DND-41 (cell line): ENCODE data around the gene RAPGEF5.

Source experiments
- ATAC-seq: fragments of 200-7000 bp; cut with Tn5 transposase; 3 replicates; pipeline ENCODE4 v1.9.1; 2021; ENCODE audit warnings: low read depth; ENCODE audit not compliant: insufficient read depth
- DNase-seq: peaks from one replicate; pipeline ENCODE4 v3.0.0-alpha.2; 2020
- H2AFZ ChIP-seq: 2 replicates; pipeline ENCODE4 v1.6.0; 2012; ENCODE audit warnings: low read depth, low read length
- H3K27ac ChIP-seq: 2 replicates; pipeline ENCODE4 v1.5.1; 2012; ENCODE audit warnings: low read length, inconsistent platforms
- H3K27me3 ChIP-seq: fragments of 200-600 bp; sonication (generic); 2 replicates; pipeline ENCODE4 v1.6.0; 2012; ENCODE audit warnings: low read length, mild to moderate bottlenecking, inconsistent platforms; ENCODE audit not compliant: insufficient read depth, poor library complexity
- H3K36me3 ChIP-seq: 2 replicates; pipeline ENCODE4 v1.5.1; 2012; ENCODE audit warnings: low read length, inconsistent platforms; ENCODE audit not compliant: insufficient read depth
- H3K4me1 ChIP-seq: 2 replicates; pipeline ENCODE4 v1.5.1; 2012; ENCODE audit warnings: mild to moderate bottlenecking, low read length; ENCODE audit not compliant: insufficient read depth
- H3K4me2 ChIP-seq: 2 replicates; pipeline ENCODE4 v1.6.0; 2012; ENCODE audit warnings: mild to moderate bottlenecking, moderate library complexity, low read length, inconsistent platforms; ENCODE audit not compliant: insufficient read depth
- H3K4me3 ChIP-seq, 2 experiments: fragments of 200-600 bp in 1 of 2; shearing (Covaris generic) in 1 of 2; 2 replicates each; pipeline ENCODE4 v1.5.1; 2012 to 2016; ENCODE audit warnings: inconsistent platforms in 2 of 2, low read length in 2 of 2, mild to moderate bottlenecking in 2 of 2, low read depth in 1 of 2, moderate library complexity in 1 of 2
- H3K79me2 ChIP-seq: 2 replicates; pipeline ENCODE4 v1.6.0; 2012; ENCODE audit warnings: low read length, inconsistent platforms; ENCODE audit not compliant: insufficient read depth
- H3K9ac ChIP-seq: 2 replicates; pipeline ENCODE4 v1.6.0; 2012; ENCODE audit warnings: low read depth, mild to moderate bottlenecking, inconsistent platforms, low read length, moderate library complexity
- H3K9me3 ChIP-seq: 2 replicates; pipeline ENCODE4 v1.5.1; 2012; ENCODE audit warnings: low read length, moderate library complexity, mild to moderate bottlenecking, inconsistent platforms; ENCODE audit not compliant: insufficient read depth, severe bottlenecking
- H4K20me1 ChIP-seq: 2 replicates; pipeline ENCODE4 v1.6.0; 2012; ENCODE audit warnings: low read length; ENCODE audit not compliant: insufficient read depth
- EZH2 ChIP-seq: IDR thresholded peaks from 3 replicates; pipeline ENCODE4 v1.6.1; 2012; ENCODE audit warnings: borderline replicate concordance, low read depth, mild to moderate bottlenecking, moderate library complexity, low read length, inconsistent platforms; ENCODE audit not compliant: severe bottlenecking
- TF ChIP-seq, protein P1 (sequence below): IDR thresholded peaks from 2 replicates; pipeline ENCODE4 v1.5.1; 2012; ENCODE audit warnings: borderline replicate concordance, low read length, moderate library complexity, mild to moderate bottlenecking; ENCODE audit not compliant: poor library complexity, severe bottlenecking; ENCODE audit errors: extremely low read depth

RAPGEF5 gene

DNA sequence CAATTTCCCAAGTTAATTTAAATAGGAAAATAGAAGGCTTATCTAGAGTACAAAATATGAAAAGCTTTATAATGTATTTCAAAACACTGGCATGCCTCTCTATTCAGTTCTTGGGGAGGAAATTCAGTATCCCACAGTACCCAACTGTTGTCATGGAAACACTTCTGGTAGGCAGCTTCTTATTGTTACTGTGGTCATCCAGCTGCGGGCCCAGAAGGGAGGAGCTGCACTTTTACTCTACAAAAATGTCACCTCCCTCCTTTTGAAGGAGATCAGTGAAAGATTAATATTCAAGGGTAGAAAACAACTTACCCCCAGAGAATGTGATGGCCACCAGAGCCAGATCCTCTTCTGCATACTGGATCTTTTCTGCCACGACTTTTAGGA, 202.8 kb downstream of the RAPGEF5 start:
- DNase-seq = peak; percentile 59
- TF ChIP-seq, protein P1, sequence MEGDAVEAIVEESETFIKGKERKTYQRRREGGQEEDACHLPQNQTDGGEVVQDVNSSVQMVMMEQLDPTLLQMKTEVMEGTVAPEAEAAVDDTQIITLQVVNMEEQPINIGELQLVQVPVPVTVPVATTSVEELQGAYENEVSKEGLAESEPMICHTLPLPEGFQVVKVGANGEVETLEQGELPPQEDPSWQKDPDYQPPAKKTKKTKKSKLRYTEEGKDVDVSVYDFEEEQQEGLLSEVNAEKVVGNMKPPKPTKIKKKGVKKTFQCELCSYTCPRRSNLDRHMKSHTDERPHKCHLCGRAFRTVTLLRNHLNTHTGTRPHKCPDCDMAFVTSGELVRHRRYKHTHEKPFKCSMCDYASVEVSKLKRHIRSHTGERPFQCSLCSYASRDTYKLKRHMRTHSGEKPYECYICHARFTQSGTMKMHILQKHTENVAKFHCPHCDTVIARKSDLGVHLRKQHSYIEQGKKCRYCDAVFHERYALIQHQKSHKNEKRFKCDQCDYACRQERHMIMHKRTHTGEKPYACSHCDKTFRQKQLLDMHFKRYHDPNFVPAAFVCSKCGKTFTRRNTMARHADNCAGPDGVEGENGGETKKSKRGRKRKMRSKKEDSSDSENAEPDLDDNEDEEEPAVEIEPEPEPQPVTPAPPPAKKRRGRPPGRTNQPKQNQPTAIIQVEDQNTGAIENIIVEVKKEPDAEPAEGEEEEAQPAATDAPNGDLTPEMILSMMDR = no peak
- TF ChIP-seq EZH2 = no peak
- H3K4me2 ChIP-seq = no peak overlapping the region

DNA sequence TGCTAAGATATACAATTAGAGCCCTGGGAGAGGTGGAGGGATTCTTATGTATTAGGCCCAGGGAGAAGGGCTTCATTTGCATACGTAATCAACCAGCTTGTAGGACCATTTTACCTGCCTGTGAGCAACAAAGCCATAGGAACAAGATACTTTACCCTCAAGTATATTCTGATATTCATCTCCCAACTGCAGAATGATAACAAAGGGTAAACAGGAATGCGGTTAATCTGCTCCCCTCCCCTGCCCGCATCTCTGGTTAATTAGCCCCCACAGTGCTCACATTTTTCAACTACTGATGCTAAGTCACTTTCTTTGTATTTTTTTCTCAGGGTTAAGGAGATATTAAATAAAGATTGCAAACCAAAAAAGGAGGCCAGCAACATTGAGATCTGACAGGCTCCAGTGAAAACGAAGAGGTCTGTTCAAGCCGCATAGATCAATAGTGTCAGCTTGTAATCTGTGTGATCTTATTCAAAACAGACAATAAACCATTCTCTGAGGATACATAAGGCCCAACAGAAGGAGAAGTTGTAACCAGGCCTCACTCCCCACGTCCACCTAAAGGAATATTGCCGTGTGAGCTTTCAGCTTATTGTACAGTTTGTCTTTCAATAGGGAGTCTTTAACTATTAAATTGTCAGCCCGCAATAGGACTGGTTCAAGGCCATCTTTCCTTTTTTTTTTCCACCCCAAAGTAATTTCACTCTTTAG, 203.4 kb downstream of the RAPGEF5 start:
- Histone ChIP-seq H3K79me2 (no peaks in the 10 kb centered on the region), H3K4me2 (no peak overlapping the region), H4K20me1 (no peaks in the 10 kb centered on the region), H3K36me3 (peaks cover 86% of the 10 kb centered on the region), H3K4me3 (no peak overlapping the region), H3K27ac (peak overlapping the region; percentile 58), H3K4me1 (peaks cover 30% of the 10 kb centered on the region), H3K9me3 (no peaks in the 10 kb centered on the region), H2AFZ (no peak overlapping the region), H3K27me3 (no peaks in the 10 kb centered on the region), H3K9ac (no peak overlapping the region)
- DNase-seq = no peak
- TF ChIP-seq EZH2 = no peak
- TF ChIP-seq, protein P1 = no peak
- no peak for ATAC-seq

More for the DNA sequence above, 202.8 kb downstream of the RAPGEF5 start:
- H3K27me3 ChIP-seq = no peaks in the 10 kb centered on the region
- no peaks in the 10 kb centered on the region for H3K9me3 ChIP-seq
- H3K4me1 ChIP-seq = peaks cover 30% of the 10 kb centered on the region
- no peaks in the 10 kb centered on the region for H4K20me1 ChIP-seq
- ATAC-seq = peak; percentile 92
- no peaks in the 10 kb centered on the region for H3K79me2 ChIP-seq
- H3K4me3 ChIP-seq = no peak overlapping the region
- H3K27ac ChIP-seq = peak overlapping the region; percentile 61
- no peak overlapping the region for H3K9ac ChIP-seq
- H2AFZ ChIP-seq = no peak overlapping the region
- peaks cover 84% of the 10 kb centered on the region for H3K36me3 ChIP-seq

DNA sequence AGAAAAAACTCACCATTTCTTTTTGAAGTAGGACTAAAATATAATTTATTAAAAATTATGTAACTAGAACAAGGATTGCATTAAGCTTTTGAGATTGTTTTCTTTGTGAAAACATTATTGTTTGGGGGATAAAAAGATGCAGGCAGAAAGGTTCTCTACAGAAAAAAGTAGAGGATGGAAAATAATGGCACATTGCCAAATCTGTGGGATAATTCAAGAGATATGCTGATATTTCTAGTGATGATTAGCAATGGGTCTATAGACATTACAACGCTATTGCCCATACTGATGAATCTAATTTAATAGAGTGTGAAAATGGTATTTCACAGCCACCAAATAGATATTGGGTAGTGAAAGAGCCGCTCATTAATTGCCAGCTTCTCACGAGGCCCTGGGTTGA, 204.3 kb downstream of the RAPGEF5 start:
- H3K4me1 ChIP-seq = peaks cover 30% of the 10 kb centered on the region
- no peak for ATAC-seq
- H3K9me3 ChIP-seq = no peaks in the 10 kb centered on the region
- no peaks in the 10 kb centered on the region for H4K20me1 ChIP-seq
- no peak overlapping the region for H2AFZ ChIP-seq
- H3K79me2 ChIP-seq = no peaks in the 10 kb centered on the region
- H3K4me2 ChIP-seq = no peak overlapping the region
- H3K27me3 ChIP-seq = no peaks in the 10 kb centered on the region
- DNase-seq = no peak
- H3K4me3 ChIP-seq = no peak overlapping the region
- TF ChIP-seq, protein P1 = no peak
- TF ChIP-seq EZH2 = no peak
- H3K36me3 ChIP-seq = peaks cover 87% of the 10 kb centered on the region
- H3K9ac ChIP-seq = no peak overlapping the region
- H3K27ac ChIP-seq = no peak overlapping the region

DNA sequence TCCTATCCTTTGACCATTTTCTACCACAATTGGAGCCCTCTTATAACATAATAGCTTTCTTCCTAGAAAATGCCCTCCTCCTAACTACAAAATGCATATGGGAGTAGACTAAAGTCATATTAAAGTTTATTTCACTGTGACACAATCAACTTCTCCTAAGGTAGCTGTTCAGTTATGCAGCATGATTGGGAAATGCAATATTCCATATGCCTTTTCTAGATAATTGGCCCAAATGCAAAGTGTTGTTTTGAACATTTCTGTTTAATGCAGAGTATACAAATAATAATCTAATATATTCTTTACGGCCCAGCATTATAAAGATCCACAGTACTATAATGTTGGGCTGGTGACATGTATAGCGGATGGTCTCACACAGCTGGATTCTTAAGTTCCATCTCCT, 205.1 kb downstream of the RAPGEF5 start:
- Histone ChIP-seq H3K79me2 (no peaks in the 10 kb centered on the region), H3K4me1 (peaks cover 30% of the 10 kb centered on the region), H3K27ac (no peak overlapping the region), H3K9me3 (no peaks in the 10 kb centered on the region), H3K4me2 (no peak overlapping the region), H3K4me3 (no peak overlapping the region), H3K27me3 (no peaks in the 10 kb centered on the region), H3K9ac (no peak overlapping the region), H2AFZ (no peak overlapping the region), H3K36me3 (peaks cover 83% of the 10 kb centered on the region), H4K20me1 (no peaks in the 10 kb centered on the region)
- TF ChIP-seq EZH2 = no peak
- TF ChIP-seq, protein P1 = no peak
- DNase-seq (no peak), ATAC-seq (no peak)
